A673 (cell line): ENCODE results near the gene CFAP43. TPM values are rescaled to one million over a fixed set of nuclear protein-coding genes. Genes with fewer than 3 reads are reported as not detected.

Source experiments
- BruUV-seq: library from RNA; stranded (reverse); fragments of 400-500 nt; replicated peaks from 2 replicates; lab custom pipeline; 2021; lab: Mats Ljungman, UMichigan
- CTCF ChIA-PET: fragments of 300-600 bp; sonication (Branson Sonifier 250); formaldehyde crosslinking; loops from one replicate; lab custom pipeline; 2022; ENCODE audit warnings: antibody characterized with exemption; lab: Charles Lee
- POLR2A ChIA-PET: fragments of 300-600 bp; sonication (Branson Sonifier 250); formaldehyde crosslinking; loops from one replicate; lab custom pipeline; 2022; ENCODE audit warnings: antibody characterized with exemption; ENCODE audit not compliant: low non-redundant PET; lab: Charles Lee
- DNase-seq: peaks from one replicate; pipeline ENCODE4 v3.0.0-alpha.2; 2015; ENCODE audit warnings: low spot score
- H3K27ac ChIP-seq: fragments of 200-600 bp; sonication (generic); 2 replicates; pipeline ENCODE4 v1.5.1; 2016; ENCODE audit warnings: mixed run types, low read depth, mild to moderate bottlenecking, mixed read lengths, antibody characterized with exemption, low read length; ENCODE audit not compliant: poor library complexity, severe bottlenecking
- H3K27me3 ChIP-seq: fragments of 200-600 bp; sonication (generic); replicated peaks from 2 replicates; pipeline ENCODE4 v1.6.1; 2017; ENCODE audit warnings: mixed run types, low read depth, mild to moderate bottlenecking, mixed read lengths, antibody characterized with exemption, low read length; ENCODE audit not compliant: insufficient read depth, poor library complexity
- H3K36me3 ChIP-seq: fragments of 200-600 bp; sonication (generic); 2 replicates; pipeline ENCODE4 v1.6.1; 2016; ENCODE audit warnings: mixed run types, mild to moderate bottlenecking, mixed read lengths, antibody characterized with exemption, low read length; ENCODE audit not compliant: insufficient read depth, poor library complexity, severe bottlenecking
- H3K4me1 ChIP-seq: fragments of 200-600 bp; sonication (generic); 2 replicates; pipeline ENCODE4 v1.6.1; 2017; ENCODE audit warnings: mixed run types, mild to moderate bottlenecking, mixed read lengths, antibody characterized with exemption, low read length; ENCODE audit not compliant: insufficient read depth, poor library complexity, severe bottlenecking
- H3K4me3 ChIP-seq: fragments of 200-600 bp; sonication (generic); 2 replicates; pipeline ENCODE4 v1.5.1; 2016; ENCODE audit warnings: low read depth, mixed run types, mild to moderate bottlenecking, mixed read lengths, low read length; ENCODE audit not compliant: poor library complexity, severe bottlenecking
- H3K9me3 ChIP-seq: fragments of 200-600 bp; sonication (generic); 2 replicates; pipeline ENCODE4 v1.6.1; 2016; ENCODE audit warnings: mixed run types, low read depth, mild to moderate bottlenecking, mixed read lengths, antibody characterized with exemption, low read length; ENCODE audit not compliant: poor library complexity, severe bottlenecking
- CTCF ChIP-seq: fragments of 300-800, 200-600 bp; sonication (generic); conservative IDR thresholded peaks from 2 replicates; pipeline ENCODE4 v1.5.1; 2017; ENCODE audit warnings: low read depth, mild to moderate bottlenecking, antibody characterized with exemption, low read length, moderate library complexity, mixed read lengths
- EZH2 ChIP-seq: fragments of 200-600 bp; sonication (generic); IDR thresholded peaks from 2 replicates; pipeline ENCODE4 v1.6.1; 2017; ENCODE audit warnings: borderline replicate concordance, low read depth, mild to moderate bottlenecking, mixed read lengths, antibody characterized with exemption, low read length; ENCODE audit not compliant: poor library complexity, severe bottlenecking
- intact Hi-C: fragments of 100-400 bp; cut with micrococcal nuclease; formaldehyde crosslinking; loops from one replicate; pipeline ENCODE4 v1.10.0; 2022; ENCODE audit not compliant: unreplicated experiment
- total RNA-seq: library from RNA; stranded (reverse); gene quantifications from 2 replicates; pipeline ENCODE4 v1.2.3, GENCODE V29; 2021

Gene CFAP43
- total RNA-seq, 1 experiment from 2014 or later, result 0.13 TPM

- peaks cover 41% of the 10 kb centered on the region for H3K4me1 ChIP-seq
- H3K4me3 ChIP-seq, result no peak overlapping the region
- TF ChIP-seq CTCF (no peak), EZH2 (no peak)
- no peaks in the 10 kb centered on the region for H3K9me3 ChIP-seq
- DNase-seq, result no peak
- H3K36me3 ChIP-seq, result peaks cover 37% of the 10 kb centered on the region
- H3K27me3 ChIP-seq, result no peaks in the 10 kb centered on the region
- H3K27ac ChIP-seq, result no peak overlapping the region
- ChIA-PET POLR2A (interaction anchor here (0.6 kb wide), 1 partner anchor 91 kb away, joined by 5 read pairs; no protein-coding TSS in a partner anchor), CTCF (no interaction called here)
- no TSS peak for BruUV-seq
- intact Hi-C loops, result no loop called here
Measured at GRCh38 chr10:104257235-104257634, 25.1 kb upstream of the CFAP43 start.

GRCh38 chr10:104256335-104256961 lies 24.3 kb upstream of the CFAP43 start:
- H3K36me3 ChIP-seq, result peaks cover 30% of the 10 kb centered on the region
- DNase-seq, result no peak
- TF ChIP-seq EZH2 (no peak), CTCF (no peak)
- intact Hi-C loops, result no loop called here
- H3K27ac ChIP-seq, result peak overlapping the region; percentile 96
- no peaks in the 10 kb centered on the region for H3K27me3 ChIP-seq
- no peaks in the 10 kb centered on the region for H3K9me3 ChIP-seq
- CTCF ChIA-PET, result interaction anchor here (0.7 kb wide), 1 partner anchor 375 kb away, joined by 3 read pairs; no protein-coding TSS in a partner anchor
- POLR2A ChIA-PET, result interaction anchor here (0.6 kb wide), 2 partner anchors 13 to 90 kb away, joined by 3 to 5 read pairs; partner anchors contain the start of gene GSTO2
- peaks cover 40% of the 10 kb centered on the region for H3K4me1 ChIP-seq
- H3K4me3 ChIP-seq, result peak overlapping the region; percentile 81
- no TSS peak for BruUV-seq

- Histone ChIP-seq H3K27me3 (no peaks in the 10 kb centered on the region), H3K36me3 (peaks cover 23% of the 10 kb centered on the region), H3K27ac (peak overlapping the region; percentile 96), H3K4me1 (peaks cover 33% of the 10 kb centered on the region), H3K4me3 (peak overlapping the region; percentile 81), H3K9me3 (no peaks in the 10 kb centered on the region)
- CTCF ChIA-PET, result interaction anchor here (0.6 to 0.8 kb wide), 2 partner anchors 19 to 25 kb away, joined by 3 to 5 read pairs; no protein-coding TSS in a partner anchor
- POLR2A ChIA-PET, result no interaction called here
- TF ChIP-seq CTCF (no peak), EZH2 (no peak)
- TSS peak; percentile 45 for BruUV-seq
- intact Hi-C loops, result no loop called here
- peak; percentile 28 for DNase-seq
Measured at GRCh38 chr10:104255311-104255981, 23.3 kb upstream of the CFAP43 start.
